Stimulated activated naive B cell treated with anti-CD40 and anti-IgM and Interleukin-4, amounts not matched to agents 10 μg/mL and 1 μg/mL and 100 μg/mL, for 72 hours (primary cell): ENCODE data around the gene ZBTB16.

Experiments used
- ATAC-seq, 2 donors: fragments of 150-1000 bp; cut with Tn5 transposase; replicated peaks; 2 replicates each; pipeline ENCODE4 v1.10.0; 2021; ENCODE audit warnings: moderate library complexity in 1 of 2
- DNase-seq: peaks from one replicate; pipeline ENCODE4 v3.0.0; 2021
- H3K27ac Mint-ChIP-seq: one replicate; pipeline ENCODE4 v1.8.0; 2022; ENCODE audit warnings: mild to moderate bottlenecking, mixed read lengths
- H3K27me3 Mint-ChIP-seq, 2 donors: one replicate each; pipeline ENCODE4 v1.8.0; 2022; ENCODE audit warnings: mixed read lengths in 2 of 2
- H3K36me3 Mint-ChIP-seq, 2 donors: one replicate each; pipeline ENCODE4 v1.8.0; 2022; ENCODE audit warnings: mixed read lengths in 2 of 2, mild to moderate bottlenecking in 1 of 2
- H3K4me1 Mint-ChIP-seq, 2 donors: one replicate each; pipeline ENCODE4 v1.8.0; 2022; ENCODE audit warnings: mixed read lengths in 2 of 2, mild to moderate bottlenecking in 1 of 2
- H3K4me3 Mint-ChIP-seq, 2 donors: one replicate each; pipeline ENCODE4 v1.8.0; 2022; ENCODE audit warnings: mild to moderate bottlenecking in 2 of 2, mixed read lengths in 2 of 2, moderate library complexity in 1 of 2
- H3K9me3 Mint-ChIP-seq, 2 donors: one replicate each; pipeline ENCODE4 v1.8.0; 2022; ENCODE audit warnings: mixed read lengths in 2 of 2, mild to moderate bottlenecking in 1 of 2

The ZBTB16 gene

DNA sequence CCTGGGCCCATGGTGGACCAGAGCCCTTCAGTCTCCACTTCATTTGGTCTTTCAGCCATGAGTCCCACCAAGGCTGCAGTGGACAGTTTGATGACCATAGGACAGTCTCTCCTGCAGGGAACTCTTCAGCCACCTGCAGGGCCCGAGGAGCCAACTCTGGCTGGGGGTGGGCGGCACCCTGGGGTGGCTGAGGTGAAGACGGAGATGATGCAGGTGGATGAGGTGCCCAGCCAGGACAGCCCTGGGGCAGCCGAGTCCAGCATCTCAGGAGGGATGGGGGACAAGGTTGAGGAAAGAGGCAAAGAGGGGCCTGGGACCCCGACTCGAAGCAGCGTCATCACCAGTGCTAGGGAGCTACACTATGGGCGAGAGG lies 4.3 kb downstream of the ZBTB16 start:
- H3K36me3 Mint-ChIP-seq: peaks cover 3 to 7% of the 10 kb centered on the region in 2 donors
- H3K27me3 Mint-ChIP-seq: peaks cover 10 to 15% of the 10 kb centered on the region in 2 donors
- H3K9me3 Mint-ChIP-seq: no peaks in the 10 kb centered on the region
- ATAC-seq (no peak), DNase-seq (no peak)
- no peak overlapping the region for H3K27ac Mint-ChIP-seq
- H3K4me1 Mint-ChIP-seq: peaks cover 9 to 33% of the 10 kb centered on the region in 2 donors
- H3K4me3 Mint-ChIP-seq: no peak overlapping the region

DNA sequence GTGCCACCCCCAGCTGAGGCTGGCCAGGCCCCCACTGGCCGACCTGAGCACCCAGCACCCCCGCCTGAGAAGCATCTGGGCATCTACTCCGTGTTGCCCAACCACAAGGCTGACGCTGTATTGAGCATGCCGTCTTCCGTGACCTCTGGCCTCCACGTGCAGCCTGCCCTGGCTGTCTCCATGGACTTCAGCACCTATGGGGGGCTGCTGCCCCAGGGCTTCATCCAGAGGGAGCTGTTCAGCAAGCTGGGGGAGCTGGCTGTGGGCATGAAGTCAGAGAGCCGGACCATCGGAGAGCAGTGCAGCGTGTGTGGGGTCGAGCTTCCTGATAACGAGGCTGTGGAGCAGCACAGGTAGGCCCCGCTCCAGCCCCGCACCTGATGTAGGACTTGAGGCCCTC lies 4.7 kb downstream of the ZBTB16 start:
- ATAC-seq (no peak), DNase-seq (no peak)
- peaks cover 5 to 29% of the 10 kb centered on the region in 2 donors for H3K4me1 Mint-ChIP-seq
- H3K36me3 Mint-ChIP-seq: peaks cover 3 to 7% of the 10 kb centered on the region in 2 donors
- no peak overlapping the region for H3K27ac Mint-ChIP-seq
- H3K4me3 Mint-ChIP-seq: no peak overlapping the region
- peaks cover 7 to 11% of the 10 kb centered on the region in 2 donors for H3K27me3 Mint-ChIP-seq
- H3K9me3 Mint-ChIP-seq: no peaks in the 10 kb centered on the region

DNA sequence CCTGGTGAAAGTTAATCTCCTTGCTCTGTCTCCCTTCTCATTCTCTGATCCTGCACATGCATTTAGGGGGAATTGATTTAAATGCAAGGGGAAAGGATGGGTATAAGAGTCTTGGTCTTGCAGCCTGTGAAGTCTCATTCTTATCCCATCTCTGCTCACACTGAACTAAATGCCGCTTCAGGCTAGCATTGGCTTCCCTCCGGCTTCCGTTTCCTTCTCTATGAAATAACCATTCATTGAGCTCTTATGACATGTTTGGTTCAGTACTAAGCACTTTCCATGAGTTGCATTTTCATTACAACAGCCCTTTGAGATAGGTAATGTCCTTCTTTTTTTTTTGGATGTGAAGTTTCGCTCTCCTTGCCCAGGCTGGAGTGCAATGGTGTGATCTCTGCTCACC lies 5.6 kb downstream of the ZBTB16 start:
- ATAC-seq: no peak
- Mint-ChIP-seq H3K4me1 (peaks cover 3 to 20% of the 10 kb centered on the region in 2 donors), H3K9me3 (no peaks in the 10 kb centered on the region), H3K4me3 (no peak overlapping the region), H3K27ac (no peak overlapping the region), H3K27me3 (peaks cover 2 to 7% of the 10 kb centered on the region in 2 donors), H3K36me3 (peaks cover 2 to 7% of the 10 kb centered on the region in 2 donors)
- no peak for DNase-seq

GRCh38 chr11:114066046-114066648 lies 6.6 kb downstream of the ZBTB16 start:
- peaks cover 3 to 17% of the 10 kb centered on the region in 2 donors for H3K4me1 Mint-ChIP-seq
- ATAC-seq (no peak), DNase-seq (no peak)
- peaks cover 2 to 7% of the 10 kb centered on the region in 2 donors for H3K36me3 Mint-ChIP-seq
- no peak overlapping the region for H3K4me3 Mint-ChIP-seq
- H3K9me3 Mint-ChIP-seq: no peaks in the 10 kb centered on the region
- peaks cover 0 to 7% of the 10 kb centered on the region in 2 donors for H3K27me3 Mint-ChIP-seq
- H3K27ac Mint-ChIP-seq: no peak overlapping the region

GRCh38 chr11:114068327-114068726 lies 8.8 kb downstream of the ZBTB16 start:
- peaks cover 0 to 7% of the 10 kb centered on the region in 2 donors for H3K27me3 Mint-ChIP-seq
- peaks cover 2 to 7% of the 10 kb centered on the region in 2 donors for H3K36me3 Mint-ChIP-seq
- ATAC-seq (no peak), DNase-seq (no peak)
- no peak overlapping the region for H3K27ac Mint-ChIP-seq
- no peak overlapping the region for H3K4me3 Mint-ChIP-seq
- no peaks in the 10 kb centered on the region for H3K9me3 Mint-ChIP-seq
- H3K4me1 Mint-ChIP-seq: peaks cover 9 to 26% of the 10 kb centered on the region in 2 donors

- H3K27me3 Mint-ChIP-seq: peaks cover 6 to 16% of the 10 kb centered on the region in 2 donors
- H3K4me3 Mint-ChIP-seq: no peak overlapping the region
- peaks cover 4 to 6% of the 10 kb centered on the region in 2 donors for H3K36me3 Mint-ChIP-seq
- no peak for ATAC-seq
- H3K9me3 Mint-ChIP-seq: no peaks in the 10 kb centered on the region
- peaks cover 23 to 35% of the 10 kb centered on the region in 2 donors for H3K4me1 Mint-ChIP-seq
- H3K27ac Mint-ChIP-seq: no peak overlapping the region
- DNase-seq: no peak
Measured at GRCh38 chr11:114070464-114071139, 11.1 kb downstream of the ZBTB16 start.

GRCh38 chr11:114073007-114073827 lies 13.7 kb downstream of the ZBTB16 start:
- H3K4me3 Mint-ChIP-seq: no peak overlapping the region
- H3K4me1 Mint-ChIP-seq: peaks cover 38 to 58% of the 10 kb centered on the region in 2 donors
- H3K9me3 Mint-ChIP-seq: no peaks in the 10 kb centered on the region
- DNase-seq: no peak
- ATAC-seq: no peak
- no peak overlapping the region for H3K27ac Mint-ChIP-seq
- peaks cover 17 to 33% of the 10 kb centered on the region in 2 donors for H3K27me3 Mint-ChIP-seq
- peaks cover 1 to 4% of the 10 kb centered on the region in 2 donors for H3K36me3 Mint-ChIP-seq

- H3K9me3 Mint-ChIP-seq: no peaks in the 10 kb centered on the region
- H3K4me3 Mint-ChIP-seq: no peak overlapping the region
- peaks cover 17 to 39% of the 10 kb centered on the region in 2 donors for H3K27me3 Mint-ChIP-seq
- H3K36me3 Mint-ChIP-seq: peaks cover 1 to 3% of the 10 kb centered on the region in 2 donors
- DNase-seq (no peak), ATAC-seq (peak in 1 of 2 donors; percentile 13)
- peak overlapping the region; percentile 68 for H3K27ac Mint-ChIP-seq
- peaks cover 44 to 65% of the 10 kb centered on the region in 2 donors for H3K4me1 Mint-ChIP-seq
Measured at GRCh38 chr11:114073828-114074381, 14.4 kb downstream of the ZBTB16 start.

DNA sequence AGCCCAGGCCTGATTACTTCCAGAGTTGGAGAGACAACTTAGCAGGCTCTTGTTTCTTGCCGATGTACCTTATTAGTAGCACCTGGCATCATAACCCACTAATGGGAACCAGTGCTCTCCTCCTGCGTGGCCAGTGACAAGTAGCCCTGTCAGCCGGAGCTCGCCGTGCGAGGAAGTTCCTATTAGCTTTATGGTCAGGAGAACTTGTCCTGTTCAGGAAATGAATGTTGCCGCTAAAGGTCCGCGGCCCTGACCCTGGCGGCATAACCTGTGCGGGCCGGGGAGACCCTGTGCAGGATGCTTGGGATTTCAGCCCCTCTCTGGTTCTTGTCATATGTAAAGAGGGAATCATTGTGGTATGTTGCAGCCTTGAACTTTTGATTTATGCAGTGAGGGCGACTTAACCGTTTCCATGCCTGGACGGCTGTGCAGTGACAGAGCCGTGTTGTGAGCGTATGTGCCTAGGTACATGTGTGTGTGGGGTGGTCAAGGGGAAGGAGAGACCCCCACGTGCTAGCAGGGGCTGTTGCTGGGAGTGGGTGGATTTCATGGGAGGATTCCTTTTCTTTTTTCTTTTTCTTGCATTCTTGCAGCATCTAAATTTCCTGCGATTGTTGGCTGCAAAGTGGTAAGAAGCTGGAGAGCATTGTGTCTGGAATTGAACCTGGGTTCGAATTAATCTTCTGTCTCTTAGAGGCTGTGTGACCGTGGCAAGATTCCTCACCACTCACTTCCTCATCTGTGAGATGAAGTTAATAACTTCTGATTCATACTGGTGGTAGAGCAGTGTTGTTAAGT lies 15.2 kb downstream of the ZBTB16 start:
- H3K27me3 Mint-ChIP-seq: peaks cover 17 to 39% of the 10 kb centered on the region in 2 donors
- H3K36me3 Mint-ChIP-seq: peaks cover 1 to 3% of the 10 kb centered on the region in 2 donors
- ATAC-seq (peak in 1 of 2 donors; percentile 41), DNase-seq (no peak)
- H3K4me1 Mint-ChIP-seq: peaks cover 46 to 71% of the 10 kb centered on the region in 2 donors
- H3K9me3 Mint-ChIP-seq: no peaks in the 10 kb centered on the region
- H3K4me3 Mint-ChIP-seq: no peak overlapping the region
- peak overlapping the region; percentile 22 for H3K27ac Mint-ChIP-seq

DNA sequence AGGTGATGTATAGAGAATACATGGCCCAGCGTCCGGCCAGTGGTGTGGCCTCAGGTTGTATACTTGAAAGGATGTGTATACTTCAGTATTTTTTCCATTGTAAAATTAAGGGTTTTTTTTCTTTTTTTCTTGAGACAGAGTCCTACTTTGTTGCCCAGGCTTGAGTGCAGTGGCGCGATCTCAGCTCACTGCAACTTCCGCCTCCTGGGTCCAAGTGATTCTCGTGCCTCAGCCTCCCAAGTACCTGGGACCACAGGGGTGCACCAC lies 15.8 kb downstream of the ZBTB16 start:
- no peak for ATAC-seq
- Mint-ChIP-seq H3K27me3 (peaks cover 17 to 39% of the 10 kb centered on the region in 2 donors), H3K4me1 (peaks cover 48 to 76% of the 10 kb centered on the region in 2 donors), H3K27ac (no peak overlapping the region), H3K4me3 (no peak overlapping the region), H3K9me3 (no peaks in the 10 kb centered on the region), H3K36me3 (peaks cover 1 to 3% of the 10 kb centered on the region in 2 donors)
- no peak for DNase-seq

GRCh38 chr11:114075891-114076441 lies 16.5 kb downstream of the ZBTB16 start:
- Mint-ChIP-seq H3K4me3 (peak overlapping the region; percentile 16 to 37), H3K4me1 (peaks cover 54 to 83% of the 10 kb centered on the region in 2 donors)
- ATAC-seq: peak; percentile 23 to 41

DNA sequence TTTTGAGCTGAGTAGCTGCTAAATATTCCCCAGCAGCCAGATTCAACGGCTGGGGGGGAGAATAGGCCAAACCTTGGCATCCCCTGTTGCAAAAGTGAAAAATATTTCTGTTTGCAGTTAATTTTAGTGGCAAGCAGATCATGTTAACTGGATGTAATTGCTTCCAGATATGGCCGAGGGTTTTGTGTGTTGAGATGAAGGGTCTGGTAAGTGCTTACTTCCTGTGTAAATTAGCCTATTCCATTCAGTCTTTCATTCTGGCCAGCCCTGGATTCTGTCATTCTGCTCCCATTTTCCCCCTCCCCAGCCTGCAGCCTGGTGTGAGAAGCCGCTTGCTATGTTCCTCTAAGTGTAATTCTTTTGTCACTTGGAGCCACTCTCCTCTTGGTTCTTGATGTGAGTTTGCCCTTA lies 17.4 kb downstream of the ZBTB16 start:
- Mint-ChIP-seq H3K27me3 (peaks cover 22 to 42% of the 10 kb centered on the region in 2 donors), H3K36me3 (peaks cover 1 to 3% of the 10 kb centered on the region in 2 donors), H3K4me3 (no peak overlapping the region), H3K27ac (no peak overlapping the region), H3K9me3 (no peaks in the 10 kb centered on the region), H3K4me1 (peaks cover 55 to 87% of the 10 kb centered on the region in 2 donors)
- ATAC-seq (no peak), DNase-seq (no peak)

More at GRCh38 chr11:114075891-114076441, 16.5 kb downstream of the ZBTB16 start:
- H3K27me3 Mint-ChIP-seq: peaks cover 17 to 39% of the 10 kb centered on the region in 2 donors
- DNase-seq: peak; percentile 15
- peak overlapping the region; percentile 51 for H3K27ac Mint-ChIP-seq
- peaks cover 1 to 3% of the 10 kb centered on the region in 2 donors for H3K36me3 Mint-ChIP-seq
- H3K9me3 Mint-ChIP-seq: no peaks in the 10 kb centered on the region

- DNase-seq (no peak), ATAC-seq (no peak)
- H3K4me3 Mint-ChIP-seq: no peak overlapping the region
- peaks cover 1 to 3% of the 10 kb centered on the region in 2 donors for H3K36me3 Mint-ChIP-seq
- peaks cover 55 to 87% of the 10 kb centered on the region in 2 donors for H3K4me1 Mint-ChIP-seq
- H3K27ac Mint-ChIP-seq: no peak overlapping the region
- H3K27me3 Mint-ChIP-seq: peaks cover 22 to 38% of the 10 kb centered on the region in 2 donors
- no peaks in the 10 kb centered on the region for H3K9me3 Mint-ChIP-seq
Measured at GRCh38 chr11:114077482-114078305, 18.2 kb downstream of the ZBTB16 start.
